ENCODE measurements around the gene SPAG16. TPM values are rescaled to one million over a fixed set of nuclear protein-coding genes. Genes with fewer than 3 reads are reported as not detected.

The SPAG16 gene
- total RNA-seq, 1 experiment from 2014 or later = 17.3 TPM

- no peak for DNase-seq
- Histone ChIP-seq H3K4me1 (ENCODE audit: insufficient read depth, low read length) (no peaks in the 10 kb centered on the region), H3K23me2 (ENCODE audit: insufficient read length, low read depth, low read length, poor library complexity, severe bottlenecking) (no peaks in the 10 kb centered on the region), H2AFZ (ENCODE audit: low read length) (no peak overlapping the region), H3K23ac (ENCODE audit: insufficient read length, low read depth, low read length) (no peak overlapping the region), H3K9ac (ENCODE audit: extremely low read depth, insufficient read length, low read length) (no peak overlapping the region), H4K8ac (replicated peaks; ENCODE audit: insufficient read length, low read depth, low read length) (no peak overlapping the region), H3T11ph (ENCODE audit: low read length) (no peak overlapping the region), H3K9me3 (ENCODE audit: control insufficient read depth, low read depth, low read length) (no peaks in the 10 kb centered on the region), H4K20me1 (ENCODE audit: control insufficient read depth, insufficient read depth, insufficient read length) (no peaks in the 10 kb centered on the region), H3K4me2 (ENCODE audit: insufficient read depth, insufficient read length, low read length) (no peak overlapping the region), H3K4ac (ENCODE audit: low read depth, low read length) (no peak overlapping the region), H2AK5ac (ENCODE audit: insufficient read length, low read length) (no peak overlapping the region), H3K27me3 (ENCODE audit: insufficient read depth, low read length) (no peaks in the 10 kb centered on the region), H3K18ac (ENCODE audit: insufficient read length, low read depth, low read length) (no peak overlapping the region), H4K91ac (ENCODE audit: insufficient read length, low read depth, low read length) (no peak overlapping the region), H4K5ac (ENCODE audit: insufficient read length, low read depth, low read length) (no peak overlapping the region), H2BK15ac (ENCODE audit: low read depth, low read length) (no peak overlapping the region), H3K14ac (ENCODE audit: insufficient read depth, low read length) (no peak overlapping the region), H3K56ac (ENCODE audit: insufficient read length, low read depth, low read length) (no peak overlapping the region), H2BK12ac (ENCODE audit: insufficient read length, low read depth, low read length) (no peak overlapping the region), H3K79me1 (ENCODE audit: insufficient read depth, low read depth, low read length, poor library complexity, severe bottlenecking) (no peaks in the 10 kb centered on the region), H3K79me2 (ENCODE audit: insufficient read depth, low read length) (no peaks in the 10 kb centered on the region), H3K27ac (ENCODE audit: insufficient read length, low read depth, low read length) (no peak overlapping the region), H2BK120ac (ENCODE audit: low read depth, low read length, poor library complexity, severe bottlenecking) (no peak overlapping the region), H2BK5ac (ENCODE audit: insufficient read length, low read length) (no peak overlapping the region), H2BK20ac (ENCODE audit: low read depth, low read length, poor library complexity, severe bottlenecking) (no peak overlapping the region)
- Mint-ChIP-seq H3K36me3 (ENCODE audit: insufficient read depth in 1 of 3, low read depth in 3 of 3) (no peaks in the 10 kb centered on the region), H3K4me3 (no peak overlapping the region), H3K27ac (no peak overlapping the region), H3K4me1 (peaks cover 2 to 4% of the 10 kb centered on the region in 2 experiments; a peak in 2 of 4 replicates), H3K9me3 (no peaks in the 10 kb centered on the region; a peak in 2 of 5 replicates), H3K27me3 (ENCODE audit: low read depth) (no peaks in the 10 kb centered on the region)
- TF ChIP-seq CTCF (conservative IDR thresholded peaks at IDR 0.05) = no peak
- no CpG with 5 or more reads among the region's 2 CpGs for WGBS (ENCODE audit: extremely low coverage, insufficient read length, low lambda C conversion rate)
These were observed 364.9 kb downstream of the SPAG16 start for GRCh38 chr2:213649176-213649575.

Data from H9 (cell line).